Right cardiac atrium (tissue), 5 donors: ENCODE results near the gene NUP85. TPM values are rescaled to one million over a fixed set of nuclear protein-coding genes. Genes with fewer than 3 reads are reported as not detected.
"Not testable (repeated sequence)": the region's sequence is repeated elsewhere in the genome, so short reads cannot be mapped to it uniquely, and the experiment has no call there.

ENCODE experiments used
- ATAC-seq, 2 donors: fragments of 200-7000 bp; cut with Tn5 transposase; one replicate each; pipeline versions ENCODE4 v1.8.0 to v1.9.1; 2020; ENCODE audit warnings: moderate library complexity in 2 of 2, mild to moderate bottlenecking in 1 of 2
- DNase-seq, 3 donors: peaks; one replicate each; pipeline ENCODE4 v3.0.0-alpha.2; 2020
- H3K27ac ChIP-seq: one replicate; pipeline ENCODE4 v1.5.1; 2013; ENCODE audit warnings: mild to moderate bottlenecking, low read length, control low read depth, moderate library complexity
- H3K27me3 ChIP-seq: one replicate; pipeline ENCODE4 v1.6.1; 2013; ENCODE audit not compliant: control insufficient read depth, insufficient read depth
- H3K4me1 ChIP-seq: one replicate; pipeline ENCODE4 v1.6.1; 2013; ENCODE audit warnings: low read length; ENCODE audit not compliant: control insufficient read depth, insufficient read depth
- H3K4me3 ChIP-seq: one replicate; pipeline ENCODE4 v1.5.1; 2013; ENCODE audit warnings: low read length, control low read depth
- H3K9me3 ChIP-seq: one replicate; pipeline ENCODE4 v1.6.1; 2013; ENCODE audit warnings: low read length; ENCODE audit not compliant: control insufficient read depth
- WGBS: extraction: QIAGEN DNeasy Blood & Tissue Kit; methylation state at CpG from one replicate; pipeline ENCODE4 v1.1.7; 2013; 5-methylcytosine and 5-hydroxymethylcytosine counted together
- intact Hi-C, 4 donors: fragments of 100-400 bp; cut with DNase I; formaldehyde crosslinking; loops; one replicate each; pipeline versions ENCODE4 v1.11.0 to v1.14.0; 2022 to 2023
- long read RNA-seq, 4 donors: library from polyadenylated mRNA; unstranded; transcript quantifications; one replicate each; pipeline ENCODE4 v2.0.0, GENCODE V29; 2020 to 2021
- polyA plus RNA-seq: library from polyadenylated mRNA; stranded (reverse); fragments of 200-250 nt; gene quantifications from one replicate; pipeline ENCODE4 v1.2.3, GENCODE V29; 2013
- total RNA-seq, 4 donors: library from RNA; stranded (reverse); fragmentation: NEBNext Ultra II Directional; extraction: Animal tissue kit (Norgen Biotek cat#: 25700); gene quantifications; one replicate each; pipeline ENCODE4 v1.2.1, GENCODE V29; 2021
- donor health status: healthy with polysubstance abuse.
- donor health status: DM: no; HTN: yes; CAD: no.
- donor health status: DM: no; HTN: no; CAD: no.
- donor health status: DM: no; HTN: yes; CAD: no; lungs with severe emphysema.
- donor health status: DM: yes; HTN: yes; CAD: no.

Gene NUP85, protein sequence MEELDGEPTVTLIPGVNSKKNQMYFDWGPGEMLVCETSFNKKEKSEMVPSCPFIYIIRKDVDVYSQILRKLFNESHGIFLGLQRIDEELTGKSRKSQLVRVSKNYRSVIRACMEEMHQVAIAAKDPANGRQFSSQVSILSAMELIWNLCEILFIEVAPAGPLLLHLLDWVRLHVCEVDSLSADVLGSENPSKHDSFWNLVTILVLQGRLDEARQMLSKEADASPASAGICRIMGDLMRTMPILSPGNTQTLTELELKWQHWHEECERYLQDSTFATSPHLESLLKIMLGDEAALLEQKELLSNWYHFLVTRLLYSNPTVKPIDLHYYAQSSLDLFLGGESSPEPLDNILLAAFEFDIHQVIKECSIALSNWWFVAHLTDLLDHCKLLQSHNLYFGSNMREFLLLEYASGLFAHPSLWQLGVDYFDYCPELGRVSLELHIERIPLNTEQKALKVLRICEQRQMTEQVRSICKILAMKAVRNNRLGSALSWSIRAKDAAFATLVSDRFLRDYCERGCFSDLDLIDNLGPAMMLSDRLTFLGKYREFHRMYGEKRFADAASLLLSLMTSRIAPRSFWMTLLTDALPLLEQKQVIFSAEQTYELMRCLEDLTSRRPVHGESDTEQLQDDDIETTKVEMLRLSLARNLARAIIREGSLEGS
- 10 to 100 TPM; 31.3 to 36.1 (median 34.2) TPM for total RNA-seq
- 16.3 TPM for polyA plus RNA-seq
- long read RNA-seq, donor 1, transcript NUP85-201 (19 exons, 2,121 nt): major isoform, 25 of 40 reads
- long read RNA-seq, donor 1, partial matches to known transcripts: 6 of 40 reads
- long read RNA-seq, donor 1, other reads (novel, unspliced or antisense): 8 of 40 reads
- long read RNA-seq, donor 2, transcript NUP85-201 (19 exons, 2,121 nt): major isoform, 11 of 22 reads
- long read RNA-seq, donor 2, partial matches to known transcripts: 4 of 22 reads
- long read RNA-seq, donor 2, other reads (novel, unspliced or antisense): 5 of 22 reads
- long read RNA-seq, donor 3, transcript NUP85-201 (19 exons, 2,121 nt): major isoform, 53 of 90 reads
- long read RNA-seq, donor 3, partial matches to known transcripts: 6 of 90 reads
- long read RNA-seq, donor 3, other reads (novel, unspliced or antisense): 29 of 90 reads
- long read RNA-seq, donor 4, transcript NUP85-201 (19 exons, 2,121 nt): major isoform, 13 of 14 reads
- long read RNA-seq, donor 4, partial matches to known transcripts: 0 of 14 reads
- long read RNA-seq, donor 4, other reads (novel, unspliced or antisense): 1 of 14 reads

DNA sequence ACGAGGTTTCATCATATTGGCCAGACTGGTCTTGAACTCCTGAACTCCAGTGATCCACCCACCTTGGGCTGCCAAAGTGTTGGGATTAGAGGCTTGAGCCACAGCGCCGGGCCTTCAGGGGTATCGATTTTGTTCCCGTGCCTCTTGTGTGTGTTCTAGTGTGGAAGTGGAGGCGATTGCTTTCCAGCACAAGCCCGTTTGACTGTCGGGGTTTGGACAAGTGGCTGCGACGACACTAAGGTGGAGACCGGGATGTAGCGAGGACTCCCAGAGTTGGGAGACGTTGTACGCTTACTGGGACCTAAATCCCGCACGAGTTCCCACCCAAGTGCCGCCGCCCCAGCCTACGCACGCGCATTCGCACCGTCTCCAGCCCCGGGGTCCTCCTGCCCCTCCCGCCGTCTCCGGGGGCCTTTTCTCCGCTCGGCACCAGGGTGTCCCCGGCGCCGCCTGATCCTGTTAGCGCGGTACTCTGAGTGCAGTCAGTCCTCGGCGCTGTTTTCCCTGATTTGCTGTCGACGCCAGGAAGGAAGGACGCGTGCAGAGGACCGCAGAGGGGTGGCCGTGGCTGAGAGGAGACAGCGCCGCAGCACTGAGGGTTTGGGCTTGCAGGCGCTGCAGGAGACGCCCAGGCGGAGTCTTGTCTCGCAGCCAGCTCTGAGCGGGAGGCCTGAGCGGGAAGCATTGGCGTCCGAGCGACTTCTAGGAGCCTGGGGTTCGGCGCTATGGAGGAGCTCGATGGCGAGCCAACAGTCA, at the start of gene NUP85:
Gene NUP85, plus strand, starts transcription at position 643 of the 756 bp plus-strand sequence. Its CDS starts 83 bp downstream, at position 726.
- Histone ChIP-seq H3K9me3 (no peaks in the 10 kb centered on the region), H3K4me3 (peak within 1 kb of the TSS; percentile 95), H3K4me1 (no peaks in the 10 kb centered on the region), H3K27me3 (no peaks in the 10 kb centered on the region), H3K27ac (peak within 1 kb of the TSS; percentile 91)
- ATAC-seq (peak; percentile 96 to 97), DNase-seq (peak; percentile 96 to 98 (median 98))
- intact Hi-C loops: loop anchor here in 3 of 4 donors (10.0 kb wide), 3 partner anchors 90 to 250 kb away; no protein-coding TSS in a partner anchor
- WGBS: under 1% methylated on average over 57 of the region's 57 CpGs

DNA sequence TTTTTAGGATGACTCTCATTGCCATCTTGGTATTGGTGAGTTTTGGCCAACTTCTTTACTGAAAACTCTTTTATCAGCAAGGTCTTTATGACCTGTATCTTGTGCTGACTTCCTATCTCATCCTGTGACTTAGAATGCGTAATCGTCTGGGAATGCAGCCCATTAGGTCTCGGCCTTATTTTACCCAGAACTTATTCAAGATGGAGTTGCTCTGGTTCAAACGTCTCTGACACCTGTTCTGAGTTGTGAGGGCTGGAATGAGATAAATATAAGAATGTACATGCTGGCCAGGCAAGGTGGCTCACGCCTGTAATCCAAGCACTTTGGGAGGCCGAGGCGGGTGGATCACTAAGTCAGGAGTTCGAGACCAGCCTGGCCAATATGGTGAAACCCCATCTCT, 47.0 kb upstream of the NUP85 start:
- H3K27me3 ChIP-seq, H3K27ac ChIP-seq, DNase-seq, H3K4me3 ChIP-seq, intact Hi-C loops, H3K4me1 ChIP-seq, ATAC-seq, H3K9me3 ChIP-seq: not testable (repeated sequence)
- 90% methylated on average over 8 of the region's 8 CpGs for WGBS

DNA sequence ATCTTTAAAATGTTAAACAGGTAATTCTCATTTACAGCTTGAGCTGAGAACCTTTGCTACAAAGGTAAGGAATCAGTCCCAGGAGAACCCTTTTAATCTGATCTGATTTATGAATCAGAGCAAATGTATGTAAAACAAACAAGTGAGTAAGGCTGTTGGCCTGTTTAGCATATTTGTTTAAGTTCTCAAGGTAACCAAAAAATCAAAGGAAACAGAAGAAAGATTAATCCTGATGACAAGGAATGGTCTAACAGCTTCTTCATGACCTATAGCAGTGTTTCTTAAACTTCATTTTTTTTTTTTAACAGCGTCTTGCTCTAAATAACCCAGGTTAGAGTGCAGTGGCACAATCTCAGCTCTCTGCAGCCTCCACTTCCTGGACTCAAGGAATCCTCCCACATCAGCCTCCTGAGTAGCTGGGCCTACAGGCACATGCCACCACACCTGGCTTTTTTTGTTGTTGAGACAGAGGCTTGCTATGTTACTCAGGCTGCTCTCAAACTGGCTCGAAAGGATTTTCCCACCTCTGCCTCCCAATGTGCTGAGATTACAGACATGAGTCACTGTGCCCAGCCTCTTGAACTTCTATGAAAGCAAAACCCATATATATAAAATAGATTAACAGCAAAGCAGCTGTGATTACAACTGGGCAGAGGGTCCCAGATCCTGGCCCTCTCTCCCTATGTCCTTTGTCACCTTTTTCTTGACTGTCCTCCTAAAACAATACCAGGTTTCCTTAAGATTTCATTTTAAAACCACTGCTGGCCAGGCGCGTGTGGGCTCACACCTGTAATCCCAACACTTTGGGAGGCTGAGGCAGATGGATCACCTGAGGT, 46.1 kb upstream of the NUP85 start:
- 90% methylated on average over 4 of the region's 4 CpGs for WGBS
- DNase-seq: no peak
- intact Hi-C loops: no loop called here

DNA sequence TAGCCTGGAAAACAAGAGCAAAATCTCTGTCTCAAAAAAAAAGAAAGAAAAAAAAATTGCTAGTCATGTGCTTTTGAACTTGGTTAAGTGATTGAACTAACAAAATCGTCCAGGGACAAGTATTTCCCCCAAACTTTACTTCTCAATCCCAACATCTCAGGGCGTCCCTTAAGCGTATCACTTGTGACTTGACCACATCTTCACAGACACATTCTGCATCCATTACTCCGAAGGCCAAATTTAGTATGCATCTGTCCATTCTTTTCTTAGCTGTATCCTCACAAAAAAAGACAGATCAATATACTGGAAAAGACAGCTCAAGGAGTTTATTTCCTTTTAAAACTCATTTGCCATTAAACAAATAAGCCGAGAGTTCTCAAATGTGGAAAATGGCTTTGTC, 45.3 kb upstream of the NUP85 start:
- Histone ChIP-seq H3K9me3 (no peaks in the 10 kb centered on the region), H3K27ac (no peak overlapping the region), H3K27me3 (no peaks in the 10 kb centered on the region), H3K4me3 (no peak overlapping the region), H3K4me1 (no peaks in the 10 kb centered on the region)
- ATAC-seq (no peak), DNase-seq (no peak)
- intact Hi-C loops: no loop called here
- WGBS: 90% methylated on average over 5 of the region's 5 CpGs

More for the DNA sequence above, 46.1 kb upstream of the NUP85 start:
- no peak for ATAC-seq
- H3K27ac ChIP-seq: no peak overlapping the region
- H3K27me3 ChIP-seq: no peaks in the 10 kb centered on the region
- no peaks in the 10 kb centered on the region for H3K9me3 ChIP-seq
- H3K4me1 ChIP-seq: no peaks in the 10 kb centered on the region
- H3K4me3 ChIP-seq: no peak overlapping the region

DNA sequence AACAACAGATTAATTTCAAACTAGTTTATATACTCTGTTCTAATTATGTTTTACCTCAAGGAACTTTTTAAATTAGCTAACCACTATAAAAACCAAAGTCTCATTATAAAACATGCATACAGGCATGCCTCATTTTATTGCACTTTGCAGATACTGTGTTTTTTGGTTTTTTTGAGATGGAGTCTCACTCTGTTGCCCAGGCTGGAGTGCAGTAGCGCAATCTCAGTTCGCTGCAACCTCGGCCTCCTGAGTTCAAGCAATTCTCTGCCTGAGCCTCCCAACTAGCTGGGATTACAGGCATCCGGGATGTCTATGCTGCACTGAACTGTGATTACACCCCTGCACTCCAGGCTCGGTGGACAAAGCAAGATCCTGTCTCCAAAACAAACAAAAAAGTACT, 42.4 kb upstream of the NUP85 start:
- Histone ChIP-seq H3K4me3 (no peak overlapping the region), H3K27ac (no peak overlapping the region), H3K9me3 (no peaks in the 10 kb centered on the region), H3K27me3 (no peaks in the 10 kb centered on the region), H3K4me1 (no peaks in the 10 kb centered on the region)
- DNase-seq: no peak
- intact Hi-C loops: no loop called here
- ATAC-seq: no peak
- WGBS: 88% methylated on average over 5 of the region's 5 CpGs

DNA sequence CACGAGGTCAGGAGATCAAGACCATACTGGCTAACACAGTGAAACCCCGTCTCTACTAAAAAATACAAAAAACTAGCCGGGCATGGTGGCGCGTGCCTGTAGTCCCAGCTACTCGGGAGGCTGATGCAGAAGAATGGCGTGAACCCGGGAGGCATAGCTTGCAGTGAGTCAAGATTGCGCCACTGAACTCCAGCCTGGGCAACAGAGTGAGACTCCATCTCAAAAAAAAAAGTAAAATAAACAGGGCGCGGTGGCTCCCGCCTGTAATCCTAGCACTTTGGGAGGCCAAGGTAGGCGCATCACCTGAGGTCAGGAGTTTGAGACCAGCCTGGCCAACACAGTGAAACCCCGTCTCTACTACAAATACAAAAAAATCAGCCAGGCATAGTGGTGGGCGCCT, 40.9 kb upstream of the NUP85 start:
- H3K4me1 ChIP-seq, H3K9me3 ChIP-seq, ATAC-seq, intact Hi-C loops, H3K27me3 ChIP-seq, DNase-seq, H3K4me3 ChIP-seq, H3K27ac ChIP-seq: not testable (repeated sequence)
- 96% methylated on average over 15 of the region's 15 CpGs for WGBS

DNA sequence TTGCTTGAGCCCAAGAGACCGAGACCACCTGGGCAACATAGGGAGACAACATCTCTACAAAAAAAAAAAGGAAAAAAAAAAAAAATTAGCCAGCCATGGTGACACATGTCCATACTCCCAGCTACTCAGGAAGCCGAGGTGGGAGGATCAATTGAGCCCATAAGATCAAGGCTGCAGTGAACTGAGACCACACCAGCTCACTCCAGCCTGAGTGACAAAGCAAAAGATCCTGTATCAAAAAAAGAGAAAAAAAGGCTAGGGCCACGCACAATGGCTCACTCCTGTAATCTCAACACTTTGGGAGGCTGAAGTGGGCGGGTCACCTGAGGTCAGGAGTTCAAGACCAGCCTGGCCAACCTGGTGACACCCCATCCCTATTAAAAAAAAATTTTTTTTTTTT, 36.5 kb upstream of the NUP85 start:
- Histone ChIP-seq H3K27me3 (no peaks in the 10 kb centered on the region), H3K9me3 (no peaks in the 10 kb centered on the region), H3K27ac (no peak overlapping the region), H3K4me1 (no peaks in the 10 kb centered on the region), H3K4me3 (no peak overlapping the region)
- WGBS: 85% methylated on average over 4 of the region's 4 CpGs
- ATAC-seq (no peak), DNase-seq (no peak)
- intact Hi-C loops: no loop called here

DNA sequence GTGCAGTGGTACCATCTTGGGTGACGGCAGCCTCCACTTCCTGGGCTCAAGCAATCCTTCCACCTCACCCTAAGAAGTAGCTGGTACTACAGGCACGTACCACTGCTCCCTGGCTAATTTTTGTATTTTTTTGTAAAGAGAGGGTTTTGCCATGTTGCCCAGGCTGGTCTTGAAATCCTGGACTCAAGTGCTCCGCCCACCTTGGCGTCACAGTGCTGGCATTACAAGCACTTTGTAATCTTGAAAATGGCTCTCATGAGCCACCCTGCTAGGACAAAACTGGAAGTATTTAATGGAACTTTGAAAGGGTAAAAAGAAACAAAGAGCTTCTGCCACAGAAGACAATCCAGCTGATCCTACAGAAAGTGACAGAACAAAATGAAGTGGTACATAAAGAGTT, 32.0 kb upstream of the NUP85 start:
- no peaks in the 10 kb centered on the region for H3K27me3 ChIP-seq

DNA sequence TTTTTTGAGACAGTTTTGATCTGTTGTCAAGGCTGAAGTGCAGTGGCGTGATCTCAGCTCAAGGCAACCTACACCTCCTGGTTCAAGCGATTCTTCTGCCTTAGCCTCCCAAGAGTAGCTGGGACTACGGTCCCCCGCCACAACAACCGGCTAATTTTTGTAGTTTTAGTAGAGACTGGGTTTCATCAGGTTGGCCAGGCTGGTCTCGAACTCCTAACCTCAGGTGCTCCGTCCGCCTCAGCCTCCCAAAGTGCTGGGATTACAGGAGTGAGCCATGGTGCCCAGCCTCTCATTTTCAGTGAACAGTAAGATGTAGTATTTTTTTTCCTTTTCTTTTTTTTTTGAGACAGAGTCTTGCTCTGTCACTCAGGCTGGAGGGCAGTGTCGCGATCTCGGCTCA, 30.5 kb upstream of the NUP85 start:
- Histone ChIP-seq H3K4me1 (no peaks in the 10 kb centered on the region), H3K27ac (no peak overlapping the region), H3K4me3 (no peak overlapping the region), H3K27me3 (no peaks in the 10 kb centered on the region), H3K9me3 (no peaks in the 10 kb centered on the region)
- 90% methylated on average over 11 of the region's 11 CpGs for WGBS
- intact Hi-C loops: loop anchor here in 3 of 4 donors (5.0 to 10.0 kb wide), 3 partner anchors 60 to 110 kb away; no protein-coding TSS in a partner anchor
- no peak for DNase-seq
- no peak for ATAC-seq

More for the DNA sequence above, 32.0 kb upstream of the NUP85 start:
- Histone ChIP-seq H3K27ac (peak overlapping the region; percentile 26), H3K4me3 (no peak overlapping the region), H3K9me3 (no peaks in the 10 kb centered on the region), H3K4me1 (no peaks in the 10 kb centered on the region)
- DNase-seq (no peak), ATAC-seq (no peak)
- WGBS: 75% methylated on average over 4 of the region's 4 CpGs
- intact Hi-C loops: loop anchor here in 3 of 4 donors (5.0 to 10.0 kb wide), 3 partner anchors 59 to 109 kb away; no protein-coding TSS in a partner anchor
